GM18909 (cell line): ENCODE measurements around the gene UBE2H.

Experiments
- ATAC-seq: cut with Tn5 transposase; IDR thresholded peaks from one replicate; pipeline ENCODE4 v1.9.1; 2021; ENCODE audit warnings: mild to moderate bottlenecking; ENCODE audit not compliant: unreplicated experiment, poor library complexity

The UBE2H gene

DNA sequence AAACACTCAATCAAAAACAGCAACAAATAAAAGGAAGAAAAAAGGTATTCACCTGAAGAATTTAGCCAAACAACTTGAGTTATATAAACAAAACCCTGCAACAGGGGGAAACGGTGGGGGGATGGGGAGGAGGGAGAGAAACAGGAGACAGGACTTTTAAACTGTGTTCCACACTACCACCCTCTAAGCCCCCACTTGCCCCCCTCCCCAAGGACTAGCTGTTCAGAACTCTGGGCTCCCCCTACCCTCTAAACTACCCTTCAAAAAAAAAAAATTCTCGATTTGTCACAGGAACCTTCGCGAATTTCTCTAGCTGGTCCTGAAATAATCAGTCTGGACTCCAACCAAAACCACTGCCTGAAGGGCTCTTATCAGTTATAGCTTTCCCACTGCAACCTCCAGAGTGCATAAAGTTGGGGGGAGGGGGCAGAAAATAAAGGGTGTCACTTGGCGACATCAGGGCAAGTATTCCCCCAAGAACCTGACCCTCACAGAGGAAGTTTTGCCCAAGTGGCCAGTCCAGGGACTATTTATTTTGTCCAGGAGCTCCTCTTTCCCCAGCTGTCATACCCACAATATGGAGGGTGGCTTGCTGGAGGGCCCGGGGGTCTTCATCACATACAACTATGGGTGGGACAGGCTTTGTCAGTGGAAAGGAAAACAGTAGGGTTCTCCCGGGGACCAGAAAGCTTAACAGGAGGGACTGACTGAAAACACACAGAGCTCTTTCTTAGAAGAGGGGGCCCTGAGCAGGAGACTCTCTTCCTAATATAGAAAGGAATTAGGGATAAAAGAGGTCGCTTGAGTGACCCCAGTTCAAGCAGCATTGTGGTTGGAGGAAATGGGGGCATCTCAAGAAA is 1.3 kb downstream of the UBE2H start:
- ATAC-seq, result no peak

DNA sequence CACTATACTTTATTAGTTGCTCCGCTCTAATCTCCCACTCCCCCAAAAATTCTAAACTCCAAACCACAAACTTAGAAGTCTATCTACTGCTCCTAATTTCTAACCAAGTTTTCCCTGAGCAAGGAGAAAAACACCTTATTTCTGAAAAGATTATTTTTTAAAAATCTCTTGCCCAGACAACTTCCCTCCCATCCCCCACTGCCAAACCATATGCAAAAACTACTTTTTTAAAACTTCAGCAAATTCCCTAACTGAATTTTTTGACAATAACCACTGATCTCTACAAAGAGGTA is 1.9 kb downstream of the UBE2H start:
- no peak for ATAC-seq

DNA sequence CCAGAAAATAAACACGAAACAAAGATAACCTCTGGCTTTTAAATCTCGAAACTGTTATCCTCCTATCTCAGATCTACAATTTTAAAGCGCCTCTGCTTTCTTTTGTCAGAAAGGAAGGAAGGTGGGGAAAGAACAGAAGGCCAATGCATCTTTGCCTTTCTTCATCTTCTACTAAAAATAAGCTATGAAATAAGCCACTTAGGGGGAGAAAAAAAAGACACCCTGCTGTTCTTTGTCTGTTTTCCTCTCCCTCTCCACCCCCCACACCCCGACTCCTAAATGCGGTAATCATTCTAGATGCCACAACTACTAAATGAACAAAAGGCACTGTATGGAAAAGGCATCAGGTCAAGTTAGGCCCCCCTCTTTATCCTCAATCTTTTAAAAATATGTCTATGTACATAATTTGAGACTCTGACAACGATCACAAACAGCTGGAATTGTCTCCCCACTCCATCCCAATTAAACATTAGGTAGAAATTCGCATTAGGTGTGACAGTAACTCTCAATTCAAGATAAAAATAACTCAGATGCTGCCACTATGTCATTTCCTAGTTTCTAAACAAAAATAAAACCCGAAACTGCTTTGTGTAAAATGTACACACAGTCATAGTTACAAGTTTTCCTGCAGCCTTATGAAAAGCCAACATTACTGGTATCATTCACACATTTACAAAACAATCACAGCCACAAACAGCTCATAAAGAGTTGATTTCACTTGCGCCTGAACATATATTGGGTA is 2.4 kb downstream of the UBE2H start:
- no peak for ATAC-seq

DNA sequence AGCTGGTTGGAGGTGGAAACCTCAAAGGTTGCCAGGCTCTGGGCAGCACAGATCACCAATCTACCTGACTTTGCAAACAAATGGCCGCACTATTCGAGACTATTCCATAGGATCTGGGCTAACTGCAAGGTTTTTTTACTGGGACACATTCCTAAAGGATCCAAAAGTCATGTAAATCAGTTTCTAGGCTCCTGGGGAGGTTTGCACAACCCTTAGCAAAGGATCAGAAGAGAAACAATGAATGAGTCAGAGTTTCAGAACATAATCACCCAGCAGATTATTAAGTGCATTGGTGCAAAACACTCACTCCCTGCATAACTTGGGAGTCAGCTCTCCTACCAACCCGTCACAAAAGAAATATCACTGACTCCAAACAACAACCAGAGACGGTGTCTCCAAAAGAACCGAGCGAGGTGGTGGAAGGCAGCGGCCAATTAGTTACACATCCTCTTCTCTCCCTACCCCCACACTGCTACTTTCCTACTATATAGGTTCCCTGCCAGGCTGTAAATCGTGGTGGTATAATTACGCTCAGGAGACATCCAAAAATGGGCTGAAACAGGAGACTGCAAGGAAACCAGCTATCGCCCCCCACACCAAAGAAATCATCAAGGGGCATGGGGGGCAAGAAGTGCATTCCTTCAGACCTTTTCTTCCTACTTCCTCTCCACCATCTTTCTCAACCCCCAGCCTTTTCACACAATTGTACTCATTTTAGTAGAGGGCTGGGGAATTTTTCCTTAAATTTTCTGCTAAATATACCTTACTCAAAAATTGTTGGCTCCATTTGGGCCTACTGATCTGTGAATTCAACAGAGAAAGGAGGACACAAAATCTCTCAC is 3.2 kb downstream of the UBE2H start:
- ATAC-seq, result peak; percentile 17

DNA sequence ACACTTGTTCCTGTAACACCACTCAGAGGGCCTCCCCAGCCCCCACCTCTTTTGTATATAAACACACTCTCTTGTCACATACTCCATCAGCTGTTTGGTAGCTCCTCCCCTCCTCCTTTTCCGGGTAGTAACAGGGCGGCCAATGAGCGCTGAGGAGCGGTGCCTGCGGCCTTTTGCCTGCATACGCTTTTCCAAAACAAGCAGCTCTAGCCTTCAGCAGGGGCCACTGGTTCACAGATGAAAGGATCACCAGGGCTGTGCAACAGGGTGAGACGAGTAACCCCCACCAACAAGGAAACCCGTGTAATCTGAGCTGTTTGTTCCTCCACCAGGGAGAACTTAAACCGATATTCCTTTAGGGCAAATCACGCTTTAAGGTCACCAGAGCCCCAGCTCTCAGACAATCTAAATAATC is 3.9 kb downstream of the UBE2H start:
- peak; percentile 66 for ATAC-seq

DNA sequence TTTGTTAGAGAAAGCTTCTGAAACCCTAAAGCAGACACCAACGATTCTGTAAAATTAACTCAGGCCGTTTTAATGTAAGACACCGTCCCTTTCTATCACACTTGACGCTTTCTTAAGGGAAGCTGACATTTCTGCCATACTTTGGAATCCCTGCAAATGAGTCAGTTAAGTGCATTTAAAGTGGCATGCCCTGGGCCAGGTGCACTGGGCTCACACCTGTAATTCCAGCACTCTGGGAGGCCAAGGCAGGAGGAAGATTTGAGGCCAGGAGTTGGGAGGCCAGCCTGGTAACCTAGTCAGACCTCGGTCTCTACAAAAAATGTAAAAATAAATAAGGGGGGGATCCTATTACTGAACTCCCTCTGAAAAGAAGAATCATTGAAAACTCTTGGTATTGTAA is 4.4 kb downstream of the UBE2H start:
- no peak for ATAC-seq

DNA sequence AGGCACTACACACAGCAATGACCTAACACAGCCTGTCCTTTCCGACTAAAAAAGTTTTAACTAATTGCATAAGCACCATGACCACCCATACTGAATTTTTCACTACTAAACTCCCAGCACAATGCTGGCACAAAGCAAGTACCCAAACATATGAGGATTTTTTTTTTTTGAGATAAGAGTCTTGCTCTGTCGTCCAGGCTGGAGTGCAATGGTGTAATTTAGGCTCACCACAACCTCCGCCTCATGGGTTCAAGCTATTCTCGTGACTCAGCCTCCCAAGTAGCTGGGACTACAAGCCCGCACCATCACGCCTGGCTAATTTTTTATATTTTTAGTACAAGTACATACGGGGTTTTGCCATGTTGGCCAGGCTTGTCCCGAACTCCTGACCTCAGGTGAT is 5.1 kb downstream of the UBE2H start:
- no peak for ATAC-seq

DNA sequence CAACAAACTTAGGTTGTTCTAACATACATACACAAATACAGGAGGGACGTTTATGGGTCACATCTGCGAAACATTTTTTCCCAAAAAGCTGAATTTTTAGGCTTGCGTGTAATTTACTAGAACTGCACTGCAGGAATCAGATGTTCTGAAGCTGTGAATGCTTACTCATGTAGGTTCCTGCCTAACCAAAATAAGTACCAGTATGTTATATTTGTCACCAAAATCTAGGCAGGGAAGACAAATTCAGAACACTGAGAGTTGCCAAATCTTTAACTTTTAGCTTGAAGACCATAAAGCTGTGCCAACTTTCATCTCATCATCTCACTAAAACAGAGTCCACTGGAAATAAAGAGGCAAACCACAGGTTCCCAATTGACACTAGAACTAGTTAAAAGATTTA is 5.7 kb downstream of the UBE2H start:
- no peak for ATAC-seq

DNA sequence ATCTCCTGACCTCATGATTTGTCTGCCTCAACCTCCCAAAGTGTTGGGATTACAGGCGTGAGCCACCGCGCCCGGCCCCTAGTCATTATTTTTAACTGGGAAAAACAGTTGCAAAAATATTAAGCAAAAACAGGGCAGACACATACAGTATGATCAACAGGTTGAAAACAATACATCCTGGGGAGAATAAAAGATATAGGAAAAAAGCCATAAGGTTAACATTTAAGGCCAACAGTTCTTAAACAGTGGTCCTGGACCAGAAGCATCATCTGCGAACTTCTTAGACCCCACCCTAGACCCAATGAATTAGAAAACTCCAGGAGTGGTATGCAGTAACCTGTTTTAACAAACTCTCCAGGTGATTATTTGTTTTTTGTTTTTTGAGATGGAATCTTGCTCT is 6.5 kb downstream of the UBE2H start:
- ATAC-seq, result no peak

DNA sequence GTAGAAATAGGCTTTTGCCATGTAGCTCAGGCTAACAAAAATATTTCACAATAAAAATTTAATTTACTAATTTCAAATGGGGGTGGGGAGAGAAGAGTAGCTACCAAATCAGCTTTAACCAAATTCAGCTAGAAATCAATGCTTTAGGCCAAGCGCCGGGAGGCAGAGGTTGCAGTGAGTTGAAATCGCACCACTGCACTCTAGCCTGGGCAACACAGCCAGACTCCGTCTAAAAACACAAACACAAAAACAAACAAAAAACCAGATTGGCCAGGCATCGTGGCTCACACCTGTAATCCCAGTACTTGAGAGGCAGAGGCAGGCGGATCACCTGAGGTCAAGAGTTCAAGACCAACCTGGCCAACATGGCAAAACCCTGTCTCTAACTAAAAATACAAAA is 9.4 kb downstream of the UBE2H start:
- ATAC-seq, result no peak

DNA sequence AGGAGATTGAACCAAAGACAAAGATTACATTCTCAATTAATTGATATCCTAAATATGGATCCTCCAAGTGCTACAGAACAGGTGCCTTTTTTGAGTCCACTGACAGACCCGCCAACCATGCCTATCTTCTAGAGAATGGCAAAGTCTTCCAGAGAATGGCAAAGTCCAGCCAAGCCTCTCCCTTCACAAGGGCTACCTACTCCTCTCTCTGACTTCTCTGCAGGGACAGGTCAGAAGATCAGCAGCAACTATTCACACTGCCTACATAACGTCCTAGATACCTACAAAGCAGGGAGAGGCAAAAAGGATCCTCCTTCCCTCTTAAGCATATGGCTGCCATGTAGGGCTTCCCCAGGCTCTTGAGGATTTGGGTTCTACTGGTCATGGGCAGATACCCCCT is 12.4 kb downstream of the UBE2H start:
- no peak for ATAC-seq

DNA sequence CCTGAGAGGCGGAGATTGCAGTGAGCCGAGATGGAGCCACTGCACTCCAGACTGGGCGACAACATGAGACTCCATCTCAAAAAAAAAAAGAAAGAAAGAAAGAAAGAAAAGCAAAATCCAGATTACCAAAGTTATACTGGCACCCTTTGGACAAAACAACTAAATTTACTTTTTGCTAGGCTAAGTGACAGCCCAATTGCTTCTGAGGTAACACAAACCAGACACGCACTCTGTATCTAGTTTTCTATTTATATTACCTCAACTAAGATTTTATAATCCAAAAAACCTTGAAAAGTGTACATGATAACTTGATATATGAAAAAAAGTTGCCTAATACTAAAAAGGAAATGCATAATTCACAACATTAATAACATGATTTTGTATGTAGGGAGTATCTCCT is 12.9 kb downstream of the UBE2H start:
- no peak for ATAC-seq

DNA sequence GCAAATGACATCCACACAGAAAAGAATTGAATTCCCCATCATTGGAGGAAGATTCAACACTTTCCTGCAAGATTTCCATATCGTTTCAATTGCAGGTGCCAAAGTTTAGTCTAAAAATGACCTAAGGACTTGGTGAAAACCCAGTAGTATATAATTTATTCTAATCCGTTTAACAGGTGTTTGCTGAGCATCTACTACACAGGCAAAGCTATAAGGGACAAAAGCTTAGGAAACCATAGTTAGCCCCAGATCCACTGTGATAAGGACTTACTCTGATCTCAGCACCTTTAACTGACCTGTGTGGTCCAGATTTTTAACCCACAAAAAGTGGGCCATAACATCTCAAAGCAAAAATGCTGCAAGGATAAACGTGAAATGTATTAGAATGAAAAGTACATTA is 19.1 kb downstream of the UBE2H start:
- ATAC-seq, result no peak

DNA sequence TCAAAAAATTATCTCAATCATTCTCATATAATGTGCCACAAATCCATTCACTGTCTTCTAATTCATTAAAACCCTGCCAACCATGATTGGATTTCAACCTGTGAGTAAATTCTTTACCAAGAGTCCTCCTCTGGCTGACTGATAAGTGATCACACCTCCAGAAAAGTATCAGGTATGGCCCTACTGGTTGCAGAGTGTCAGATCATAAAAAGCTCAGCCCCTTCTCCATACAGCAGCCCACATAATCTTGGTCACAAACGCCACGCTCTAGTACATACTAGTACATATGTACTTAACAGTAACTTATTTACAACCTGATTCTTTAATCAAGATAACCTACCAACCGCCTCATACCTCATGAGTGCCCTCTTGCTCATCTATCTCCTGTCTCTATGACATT is 26.1 kb downstream of the UBE2H start:
- ATAC-seq, result no peak

DNA sequence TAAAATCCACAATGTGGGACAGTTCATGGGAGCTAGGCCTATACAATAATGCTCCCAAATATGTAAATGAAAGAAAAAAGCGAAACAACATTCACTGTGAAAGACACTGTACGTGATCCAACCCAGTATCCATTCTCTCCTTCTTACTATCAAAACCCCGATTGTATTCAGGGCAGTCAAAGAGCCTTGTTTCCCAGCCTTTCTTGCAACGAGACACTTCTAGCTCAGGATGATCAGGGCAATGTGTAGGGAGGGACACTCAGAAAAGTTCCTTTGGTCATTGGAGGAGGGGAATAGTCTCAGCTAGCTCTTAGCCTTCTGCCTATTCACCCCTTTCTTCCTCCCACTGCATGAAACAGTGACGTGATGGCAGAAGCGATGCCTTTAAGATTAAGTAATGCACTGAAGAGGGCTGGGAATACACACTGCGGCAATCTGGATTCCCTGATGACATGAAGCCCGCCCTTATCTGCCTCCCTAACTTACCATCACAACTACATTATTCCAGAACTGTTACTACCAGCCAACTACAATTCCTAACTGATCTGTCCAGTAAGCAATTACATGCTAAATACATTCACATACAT is 27.3 kb downstream of the UBE2H start:
- ATAC-seq, result no peak

DNA sequence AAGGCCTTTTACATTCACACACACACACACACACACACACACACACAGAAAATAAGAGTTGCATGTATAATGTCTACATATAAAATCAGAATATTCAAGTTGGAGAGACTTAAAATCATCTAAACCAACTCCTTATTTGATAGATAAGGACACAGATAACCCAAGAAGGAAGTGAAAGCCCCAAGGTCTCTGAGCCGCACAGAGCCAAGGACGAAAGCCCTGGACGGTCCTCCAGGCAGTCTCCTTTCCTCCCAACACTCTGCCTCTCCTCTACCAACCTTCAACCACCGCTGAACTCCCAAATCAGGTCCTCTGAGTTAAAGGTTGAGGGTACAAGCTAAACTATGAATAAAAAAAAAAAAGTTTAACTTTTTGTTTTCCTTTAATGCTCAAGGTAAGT is 28.2 kb downstream of the UBE2H start:
- ATAC-seq, result no peak

DNA sequence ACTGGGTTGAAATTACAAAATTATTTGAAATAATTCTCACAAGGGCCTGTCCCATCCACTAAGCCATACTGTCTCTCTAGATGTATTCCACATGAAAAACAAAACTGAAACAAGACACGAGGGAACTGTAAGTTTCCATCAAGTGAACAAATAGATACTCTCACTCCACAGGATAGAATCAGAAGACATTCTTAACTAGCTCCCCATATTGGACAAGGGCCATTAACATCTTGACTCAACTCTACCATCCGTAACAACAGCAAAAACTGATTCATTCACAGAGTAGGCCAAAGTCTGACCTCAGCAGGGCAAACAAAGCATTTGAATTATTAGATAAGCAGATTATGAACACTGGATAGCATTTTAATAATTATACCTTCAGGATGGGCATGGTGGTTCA is 29.1 kb downstream of the UBE2H start:
- peak; percentile 72 for ATAC-seq

DNA sequence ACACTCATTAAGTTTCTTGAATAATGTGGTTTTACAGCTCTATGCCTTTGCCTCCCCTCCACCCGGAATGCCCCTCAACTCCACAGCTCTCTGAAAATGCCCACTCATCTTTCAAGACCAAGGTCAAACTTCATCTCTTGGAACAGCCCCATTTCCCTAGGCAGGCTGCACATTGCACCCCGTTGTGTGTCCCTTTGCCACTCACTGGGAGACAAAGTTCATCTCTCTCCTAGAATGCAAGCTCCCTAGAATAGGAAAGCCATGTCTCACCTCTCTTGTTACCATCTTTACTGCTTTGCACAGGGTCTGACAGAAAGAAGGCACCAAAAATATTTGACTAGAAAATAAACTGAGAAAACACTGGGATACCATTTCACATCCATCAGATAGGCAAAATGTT is 33.3 kb downstream of the UBE2H start:
- no peak for ATAC-seq

DNA sequence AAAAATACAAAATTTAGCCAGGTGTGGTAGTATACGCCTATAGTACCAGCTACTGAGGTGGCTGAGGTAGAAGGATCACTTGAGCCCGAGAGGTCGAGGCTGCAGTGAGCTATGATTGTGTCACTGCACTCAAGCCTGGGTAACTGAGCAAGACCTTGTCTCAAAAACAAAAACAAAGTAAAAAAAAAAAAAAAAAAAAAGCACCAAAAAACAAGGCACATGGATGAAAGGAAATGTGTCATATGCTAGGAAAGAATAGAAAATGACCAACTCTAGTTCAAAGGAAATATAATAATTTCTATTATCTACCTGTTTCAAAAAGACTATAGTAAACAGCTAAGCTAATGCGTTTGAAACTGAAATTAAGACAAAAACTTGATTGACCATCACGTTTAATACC is 33.8 kb downstream of the UBE2H start:
- ATAC-seq, result no peak

DNA sequence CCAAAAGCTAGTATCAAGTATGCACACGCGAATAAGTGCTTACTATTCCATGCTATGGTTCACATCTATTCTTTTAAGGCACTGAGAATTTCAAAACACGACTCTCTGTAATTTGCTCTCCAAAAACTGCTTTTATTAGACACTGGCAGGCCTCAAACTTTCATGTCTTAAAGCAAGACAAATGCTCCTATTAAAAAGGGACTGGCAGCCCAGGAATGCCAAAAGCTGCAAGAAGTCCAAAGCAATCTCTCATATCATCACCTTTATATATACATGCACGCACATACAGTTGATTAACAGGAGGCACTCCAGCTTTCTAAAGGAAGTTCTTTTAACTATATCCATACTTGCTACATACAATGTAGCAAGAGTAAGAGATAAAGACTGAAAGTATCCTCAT is 34.8 kb downstream of the UBE2H start:
- ATAC-seq, result no peak
